Fibroblast of the aortic adventitia (primary cell): ENCODE data around the gene MPZL3. TPM values are rescaled to one million over a fixed set of nuclear protein-coding genes. Genes with fewer than 3 reads are reported as not detected.

Source experiments
- DNase-seq: peaks from one replicate; pipeline ENCODE4 v3.0.0-alpha.2; 2010; ENCODE audit warnings: low read depth
- H3K4me3 ChIP-seq: 2 replicates; pipeline ENCODE4 v1.5.1; 2011; ENCODE audit warnings: low read depth, mild to moderate bottlenecking, control low read depth, low read length, moderate library complexity
- CTCF ChIP-seq: IDR thresholded peaks from 2 replicates; pipeline ENCODE4 v1.5.1; 2011; ENCODE audit warnings: mild to moderate bottlenecking, low read length, control low read depth, inconsistent platforms; ENCODE audit not compliant: insufficient read depth
- total RNA-seq: library from RNA; depleted of rRNA; stranded (reverse); fragments of >200 nt; gene quantifications from 2 replicates; pipeline ENCODE4 v1.2.3, GENCODE V29; 2012; ENCODE audit warnings: low replicate concordance

MPZL3 gene
- total RNA-seq, 1 donor: 0.45 TPM

GRCh38 chr11:118281284-118281683 lies 29.1 kb upstream of the MPZL3 start:
- TF ChIP-seq CTCF: no peak
- H3K4me3 ChIP-seq: no peak overlapping the region
- DNase-seq: no peak

- peak; percentile 9 for DNase-seq
- H3K4me3 ChIP-seq: no peak overlapping the region
- no peak for TF ChIP-seq CTCF
Observed at GRCh38 chr11:118277312-118277711, 25.1 kb upstream of the MPZL3 start.

- H3K4me3 ChIP-seq: no peak overlapping the region
- TF ChIP-seq CTCF: no peak
- DNase-seq: no peak
Observed at GRCh38 chr11:118276422-118276821, 24.3 kb upstream of the MPZL3 start.

- TF ChIP-seq CTCF: no peak
- peak; percentile 29 for DNase-seq
- H3K4me3 ChIP-seq: no peak overlapping the region
Observed at GRCh38 chr11:118275176-118275575, 23.0 kb upstream of the MPZL3 start.

- no peak overlapping the region for H3K4me3 ChIP-seq
- TF ChIP-seq CTCF: no peak
- no peak for DNase-seq
Observed at GRCh38 chr11:118274186-118274585, 22.0 kb upstream of the MPZL3 start.

GRCh38 chr11:118272001-118272400 lies 19.8 kb upstream of the MPZL3 start:
- no peak for DNase-seq
- no peak for TF ChIP-seq CTCF
- no peak overlapping the region for H3K4me3 ChIP-seq

GRCh38 chr11:118267486-118267885 lies 15.3 kb upstream of the MPZL3 start:
- no peak overlapping the region for H3K4me3 ChIP-seq
- no peak for DNase-seq
- no peak for TF ChIP-seq CTCF
